ENCODE measurements around the gene ANKRD13A. TPM values are rescaled to one million over a fixed set of nuclear protein-coding genes. Genes with fewer than 3 reads are reported as not detected.

ANKRD13A gene
- total and polyA plus RNA-seq, 2 experiments from 2014 or later, result 5.7 to 25.6 TPM

- H3K79me2 ChIP-seq (replicated peaks; ENCODE audit: insufficient read depth), result peaks cover under 1% of the 10 kb centered on the region; the same call in 1 of the 2 replicates
- no peak overlapping the region for H3K4me3 Mint-ChIP-seq
- H3K4me2 ChIP-seq, result no peak overlapping the region
- H3K27me3 ChIP-seq (ENCODE audit: insufficient read depth), result no peaks in the 10 kb centered on the region
- TF ChIP-seq CTCF (conservative IDR thresholded peaks at IDR 0.05; ENCODE audit: low read depth in 2 of 2) (no peak), NANOG (IDR thresholded peaks at IDR 0.05; ENCODE audit: borderline replicate concordance) (no peak), EZH2 (IDR thresholded peaks at IDR 0.05; ENCODE audit: low read depth, unreplicated experiment) (no peak), POLR2AphosphoS5 (IDR thresholded peaks at IDR 0.05; ENCODE audit: low read depth) (no peak), CREB1 (CRISPR knock-in tag; IDR thresholded peaks at IDR 0.05; ENCODE audit: low read depth) (no peak), ZNF331 (CRISPR knock-in tag; IDR thresholded peaks at IDR 0.05; ENCODE audit: low read depth) (no peak), ZNF114 (CRISPR knock-in tag; IDR thresholded peaks at IDR 0.05) (no peak), EZH2phosphoT487 (IDR thresholded peaks at IDR 0.05; ENCODE audit: unreplicated experiment) (no peak), ETS1 (IDR thresholded peaks at IDR 0.05) (no peak), ZNF462 (CRISPR knock-in tag; IDR thresholded peaks at IDR 0.05) (no peak), JUNB (IDR thresholded peaks at IDR 0.05; ENCODE audit: unreplicated experiment) (no peak), STAT1 (IDR thresholded peaks at IDR 0.05; ENCODE audit: unreplicated experiment) (no peak), REST (IDR thresholded peaks at IDR 0.05; ENCODE audit: unreplicated experiment) (no peak)
- H3K36me3 ChIP-seq (ENCODE audit: insufficient read depth), result peaks cover 13% of the 10 kb centered on the region
- DNase-seq (ENCODE audit: low spot score) (no peak), ATAC-seq (no peak)
- peaks cover 3% of the 10 kb centered on the region for H3K27me3 Mint-ChIP-seq (ENCODE audit: insufficient read depth, low read depth, poor library complexity)
- H3K9me2 ChIP-seq (ENCODE audit: insufficient read depth), result no peaks in the 10 kb centered on the region
- H3K27ac Mint-ChIP-seq, result no peak overlapping the region
- H3K9me3 Mint-ChIP-seq, result no peaks in the 10 kb centered on the region
- H2AFZ ChIP-seq, result no peak overlapping the region
- no peaks in the 10 kb centered on the region; the same call in 1 of the 2 replicates for H4K20me1 ChIP-seq (replicated peaks; ENCODE audit: insufficient read depth)
- peaks cover 10% of the 10 kb centered on the region for H3K4me1 Mint-ChIP-seq
- H3K27ac ChIP-seq (ENCODE audit: low read depth), result no peak overlapping the region
- H3K36me3 Mint-ChIP-seq (ENCODE audit: low read depth), result peaks cover 37% of the 10 kb centered on the region
- H3F3A ChIP-seq (replicated peaks; ENCODE audit: low read depth), result no peaks in the 10 kb centered on the region
- H3K4me1 ChIP-seq (ENCODE audit: insufficient read depth), result no peaks in the 10 kb centered on the region
- H3K4me3 ChIP-seq, result no peak overlapping the region
Measured at GRCh38 chr12:109987615-109988014, 11.6 kb upstream of the ANKRD13A start.

Data from GM23338 (cell line).